ENCODE results near the gene GPR143.

- TF ChIP-seq CTCF (IDR thresholded peaks at IDR 0.05) (no peak), POLR2A (IDR thresholded peaks at IDR 0.05) (no peak)
These were observed 57.6 kb downstream of the GPR143 start for GRCh38 chrX:9708086-9708485.

Measured in adrenal gland (tissue), 5 donors.